Liver (tissue), 3 donors: ENCODE measurements around the gene HPD.

Experiments
- CTCF ChIP-seq: fragments of 150-350 bp; IDR thresholded peaks from 2 replicates; pipeline ENCODE4 v1.5.1; 2017; ENCODE audit warnings: improper control_type of control experiment, low read depth, low read length; ENCODE audit not compliant: missing input control
- EGR1 ChIP-seq, 2 donors: IDR thresholded peaks; 2 replicates each; pipeline ENCODE4 v1.6.1; 2016 to 2018; ENCODE audit warnings: antibody characterized with exemption in 2 of 2, low read depth in 2 of 2
- FOXA1 ChIP-seq: IDR thresholded peaks from 2 replicates; pipeline ENCODE4 v1.6.1; 2016; ENCODE audit warnings: antibody characterized with exemption
- GABPA ChIP-seq, 2 donors: IDR thresholded peaks in 1 of 2; conservative IDR thresholded peaks in 1 of 2; 2 replicates each; pipeline ENCODE4 v1.6.1; 2016; ENCODE audit warnings: antibody characterized with exemption in 2 of 2, mild to moderate bottlenecking in 1 of 2, moderate library complexity in 1 of 2
- JUND ChIP-seq, 2 donors: IDR thresholded peaks; 2 replicates each; pipeline ENCODE4 v1.6.1; 2016; ENCODE audit warnings: antibody characterized with exemption in 2 of 2
- NR2F2 ChIP-seq: IDR thresholded peaks from 2 replicates; pipeline ENCODE4 v1.6.1; 2016; ENCODE audit warnings: antibody characterized with exemption
- RAD21 ChIP-seq, 2 donors: IDR thresholded peaks; 2 replicates each; pipeline ENCODE4 v1.6.1; 2016; ENCODE audit warnings: antibody characterized with exemption in 2 of 2, mild to moderate bottlenecking in 2 of 2
- RXRA ChIP-seq, 2 donors: IDR thresholded peaks; 2 replicates each; pipeline ENCODE4 v1.6.1; 2017 to 2018; ENCODE audit warnings: antibody characterized with exemption in 2 of 2, mild to moderate bottlenecking in 1 of 2
- TAF1 ChIP-seq: conservative IDR thresholded peaks from 2 replicates; pipeline ENCODE4 v1.6.1; 2016; ENCODE audit warnings: antibody characterized with exemption, mild to moderate bottlenecking
- YY1 ChIP-seq: IDR thresholded peaks from 2 replicates; pipeline ENCODE4 v1.6.1; 2016; ENCODE audit warnings: antibody characterized with exemption, mild to moderate bottlenecking
- TF ChIP-seq, protein P1 (sequence below): IDR thresholded peaks from 2 replicates; pipeline ENCODE4 v1.6.1; 2016; ENCODE audit warnings: antibody characterized with exemption, mild to moderate bottlenecking
- TF ChIP-seq, protein P2 (sequence below): IDR thresholded peaks from 2 replicates; pipeline ENCODE4 v1.6.1; 2016; ENCODE audit warnings: antibody characterized with exemption
- TF ChIP-seq, protein P3 (sequence below): IDR thresholded peaks from 2 replicates; pipeline ENCODE4 v1.6.1; 2016; ENCODE audit warnings: antibody characterized with exemption
- donor health status: healthy.
- donor health status: healthy.

DNA sequence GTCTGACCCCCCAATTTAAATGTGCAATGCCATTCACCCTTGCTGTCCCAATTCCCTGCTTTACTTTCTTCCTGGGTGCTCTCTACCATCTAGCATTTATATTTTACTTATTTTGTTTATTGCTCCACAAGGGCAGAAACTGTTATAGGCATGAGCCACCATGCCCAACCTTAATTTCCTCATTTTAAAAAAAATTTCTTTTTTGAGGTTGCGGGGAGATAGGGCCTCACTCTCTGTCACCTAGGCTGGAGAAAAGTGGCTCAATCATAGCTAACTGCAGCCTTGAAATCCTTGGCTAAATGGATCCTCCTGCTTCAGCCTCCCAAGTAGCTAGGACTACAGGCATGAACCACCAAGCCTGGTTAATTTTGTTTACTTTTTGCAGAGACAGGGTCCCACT lies 13.0 kb downstream of the HPD start:
- TF ChIP-seq CTCF (no peak), YY1 (no peak), EGR1 (IDR thresholded peaks at IDR 0.05; ENCODE audit: low read depth in 2 of 2) (no peak), TAF1 (no peak), FOXA1 (no peak), RAD21 (IDR thresholded peaks at IDR 0.05) (no peak), JUND (IDR thresholded peaks at IDR 0.05) (no peak), NR2F2 (no peak), RXRA (IDR thresholded peaks at IDR 0.05) (no peak), GABPA (IDR thresholded peaks at IDR 0.05 in 1 of 2, conservative IDR thresholded peaks at IDR 0.05 in 1 of 2) (no peak)
- TF ChIP-seq, protein P1, sequence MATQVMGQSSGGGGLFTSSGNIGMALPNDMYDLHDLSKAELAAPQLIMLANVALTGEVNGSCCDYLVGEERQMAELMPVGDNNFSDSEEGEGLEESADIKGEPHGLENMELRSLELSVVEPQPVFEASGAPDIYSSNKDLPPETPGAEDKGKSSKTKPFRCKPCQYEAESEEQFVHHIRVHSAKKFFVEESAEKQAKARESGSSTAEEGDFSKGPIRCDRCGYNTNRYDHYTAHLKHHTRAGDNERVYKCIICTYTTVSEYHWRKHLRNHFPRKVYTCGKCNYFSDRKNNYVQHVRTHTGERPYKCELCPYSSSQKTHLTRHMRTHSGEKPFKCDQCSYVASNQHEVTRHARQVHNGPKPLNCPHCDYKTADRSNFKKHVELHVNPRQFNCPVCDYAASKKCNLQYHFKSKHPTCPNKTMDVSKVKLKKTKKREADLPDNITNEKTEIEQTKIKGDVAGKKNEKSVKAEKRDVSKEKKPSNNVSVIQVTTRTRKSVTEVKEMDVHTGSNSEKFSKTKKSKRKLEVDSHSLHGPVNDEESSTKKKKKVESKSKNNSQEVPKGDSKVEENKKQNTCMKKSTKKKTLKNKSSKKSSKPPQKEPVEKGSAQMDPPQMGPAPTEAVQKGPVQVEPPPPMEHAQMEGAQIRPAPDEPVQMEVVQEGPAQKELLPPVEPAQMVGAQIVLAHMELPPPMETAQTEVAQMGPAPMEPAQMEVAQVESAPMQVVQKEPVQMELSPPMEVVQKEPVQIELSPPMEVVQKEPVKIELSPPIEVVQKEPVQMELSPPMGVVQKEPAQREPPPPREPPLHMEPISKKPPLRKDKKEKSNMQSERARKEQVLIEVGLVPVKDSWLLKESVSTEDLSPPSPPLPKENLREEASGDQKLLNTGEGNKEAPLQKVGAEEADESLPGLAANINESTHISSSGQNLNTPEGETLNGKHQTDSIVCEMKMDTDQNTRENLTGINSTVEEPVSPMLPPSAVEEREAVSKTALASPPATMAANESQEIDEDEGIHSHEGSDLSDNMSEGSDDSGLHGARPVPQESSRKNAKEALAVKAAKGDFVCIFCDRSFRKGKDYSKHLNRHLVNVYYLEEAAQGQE = no peak
- TF ChIP-seq, protein P2, sequence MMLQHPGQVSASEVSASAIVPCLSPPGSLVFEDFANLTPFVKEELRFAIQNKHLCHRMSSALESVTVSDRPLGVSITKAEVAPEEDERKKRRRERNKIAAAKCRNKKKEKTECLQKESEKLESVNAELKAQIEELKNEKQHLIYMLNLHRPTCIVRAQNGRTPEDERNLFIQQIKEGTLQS = no peak
- TF ChIP-seq, protein P3, sequence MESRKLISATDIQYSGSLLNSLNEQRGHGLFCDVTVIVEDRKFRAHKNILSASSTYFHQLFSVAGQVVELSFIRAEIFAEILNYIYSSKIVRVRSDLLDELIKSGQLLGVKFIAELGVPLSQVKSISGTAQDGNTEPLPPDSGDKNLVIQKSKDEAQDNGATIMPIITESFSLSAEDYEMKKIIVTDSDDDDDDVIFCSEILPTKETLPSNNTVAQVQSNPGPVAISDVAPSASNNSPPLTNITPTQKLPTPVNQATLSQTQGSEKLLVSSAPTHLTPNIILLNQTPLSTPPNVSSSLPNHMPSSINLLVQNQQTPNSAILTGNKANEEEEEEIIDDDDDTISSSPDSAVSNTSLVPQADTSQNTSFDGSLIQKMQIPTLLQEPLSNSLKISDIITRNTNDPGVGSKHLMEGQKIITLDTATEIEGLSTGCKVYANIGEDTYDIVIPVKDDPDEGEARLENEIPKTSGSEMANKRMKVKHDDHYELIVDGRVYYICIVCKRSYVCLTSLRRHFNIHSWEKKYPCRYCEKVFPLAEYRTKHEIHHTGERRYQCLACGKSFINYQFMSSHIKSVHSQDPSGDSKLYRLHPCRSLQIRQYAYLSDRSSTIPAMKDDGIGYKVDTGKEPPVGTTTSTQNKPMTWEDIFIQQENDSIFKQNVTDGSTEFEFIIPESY = no peak
